OCI-LY1 (cell line): ENCODE measurements around the gene CD72.

ENCODE experiments used
- H2AFZ ChIP-seq: fragments of 200-600 bp; sonication (generic), shearing (Covaris generic); 2 replicates; pipeline ENCODE4 v1.6.0; 2014; ENCODE audit warnings: antibody characterized with exemption, mild to moderate bottlenecking, low read length
- H3F3A ChIP-seq: fragments of 200-600 bp; sonication (generic), shearing (Covaris generic); 2 replicates; pipeline ENCODE4 v1.6.0; 2014; ENCODE audit warnings: mild to moderate bottlenecking, antibody characterized with exemption, low read length, moderate library complexity; ENCODE audit not compliant: insufficient read depth
- H3K27ac ChIP-seq: fragments of 200-600 bp; sonication (generic); 2 replicates; pipeline ENCODE4 v1.5.1; 2014; ENCODE audit warnings: low read length, mixed run types, mild to moderate bottlenecking, low read depth; ENCODE audit not compliant: poor library complexity, severe bottlenecking
- H3K27me3 ChIP-seq: fragments of 200-600 bp; sonication (generic); 2 replicates; pipeline ENCODE4 v1.6.0; 2014; ENCODE audit warnings: antibody characterized with exemption, mild to moderate bottlenecking, low read length, moderate library complexity; ENCODE audit not compliant: insufficient read depth
- H3K36me3 ChIP-seq: fragments of 200-600 bp; sonication (generic); 2 replicates; pipeline ENCODE4 v1.6.1; 2014; ENCODE audit warnings: mild to moderate bottlenecking, antibody characterized with exemption, low read length, moderate library complexity, mixed read lengths; ENCODE audit not compliant: insufficient read depth
- H3K4me1 ChIP-seq: fragments of 200-600 bp; sonication (generic); 2 replicates; pipeline ENCODE4 v1.5.1; 2014; ENCODE audit warnings: mild to moderate bottlenecking, low read length, moderate library complexity; ENCODE audit not compliant: insufficient read depth, severe bottlenecking
- H3K4me2 ChIP-seq: fragments of 200-600 bp; sonication (generic), shearing (Covaris generic); 2 replicates; pipeline ENCODE4 v1.6.1; 2014; ENCODE audit warnings: low read length
- H3K4me3 ChIP-seq: fragments of 200-600 bp; sonication (generic); 2 replicates; pipeline ENCODE4 v1.5.1; 2014; ENCODE audit warnings: low read length, low read depth, mild to moderate bottlenecking, mixed read lengths; ENCODE audit not compliant: poor library complexity, severe bottlenecking
- H3K79me2 ChIP-seq: fragments of 200-600 bp; shearing (Covaris generic); 2 replicates; pipeline ENCODE4 v1.6.1; 2016; ENCODE audit warnings: mixed run types, low read length, mixed read lengths; ENCODE audit not compliant: insufficient read depth
- H3K9ac ChIP-seq: fragments of 200-600 bp; sonication (generic), shearing (Covaris generic); 2 replicates; pipeline ENCODE4 v1.6.1; 2014; ENCODE audit warnings: mild to moderate bottlenecking, low read length, mixed read lengths
- H3K9me2 ChIP-seq: fragments of 200-600 bp; sonication (generic), shearing (Covaris generic); 2 replicates; pipeline ENCODE4 v1.6.1; 2014; ENCODE audit warnings: low read depth, mild to moderate bottlenecking, low read length, mixed read lengths
- H3K9me3 ChIP-seq: fragments of 200-600 bp; shearing (Covaris generic); 2 replicates; pipeline ENCODE4 v1.6.1; 2014; ENCODE audit warnings: low read length, mixed read lengths
- H4K20me1 ChIP-seq: fragments of 200-600 bp; sonication (generic), shearing (Covaris generic); 2 replicates; pipeline ENCODE4 v1.6.0; 2016; ENCODE audit warnings: mild to moderate bottlenecking, low read length; ENCODE audit not compliant: insufficient read depth
- EZH2 ChIP-seq: fragments of 200-600 bp; sonication (generic), shearing (Covaris generic); IDR thresholded peaks from 2 replicates; pipeline ENCODE4 v1.8.0; 2017; ENCODE audit warnings: borderline replicate concordance, mixed run types, mild to moderate bottlenecking, antibody characterized with exemption, low read length, moderate library complexity, mixed read lengths
- TF ChIP-seq, protein P1 (sequence below): fragments of 200-600 bp; sonication (generic), shearing (Covaris generic); IDR thresholded peaks from 2 replicates; pipeline ENCODE4 v1.5.1; 2017; ENCODE audit warnings: mild to moderate bottlenecking, antibody characterized with exemption, low read length, moderate library complexity, mixed read lengths

CD72 gene

DNA sequence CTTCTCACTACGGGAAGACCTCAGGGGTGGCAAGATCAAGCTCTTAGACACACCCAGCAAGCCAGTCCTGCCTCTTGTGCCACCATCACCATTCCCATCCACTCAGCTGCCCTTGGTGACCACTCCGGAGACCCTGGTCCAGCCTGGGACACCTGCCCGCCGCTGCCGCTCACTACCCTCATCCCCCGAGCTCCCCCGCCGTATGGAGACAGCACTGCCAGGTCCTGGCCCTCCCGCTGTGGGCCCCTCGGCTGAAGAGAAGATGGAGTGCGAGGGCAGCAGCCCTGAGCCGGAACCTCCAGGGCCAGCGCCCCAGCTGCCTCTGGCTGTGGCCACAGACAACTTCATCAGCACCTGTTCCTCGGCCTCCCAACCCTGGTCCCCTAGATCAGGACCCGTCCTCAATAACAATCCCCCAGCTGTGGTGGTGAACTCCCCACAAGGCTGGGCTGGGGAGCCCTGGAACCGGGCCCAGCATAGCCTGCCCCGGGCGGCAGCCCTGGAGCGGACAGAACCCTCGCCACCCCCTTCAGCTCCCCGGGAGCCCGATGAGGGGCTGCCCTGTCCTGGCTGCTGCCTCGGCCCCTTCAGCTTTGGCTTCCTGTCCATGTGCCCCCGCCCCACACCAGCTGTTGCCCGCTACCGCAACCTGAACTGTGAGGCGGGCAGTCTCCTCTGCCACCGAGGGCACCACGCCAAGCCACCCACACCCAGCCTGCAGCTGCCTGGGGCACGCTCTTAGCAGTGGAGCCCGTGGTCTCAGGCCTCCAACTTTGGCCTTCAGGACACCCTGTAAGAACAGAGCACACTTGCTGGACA, 9.0 kb downstream of the CD72 start:
- H4K20me1 ChIP-seq: no peaks in the 10 kb centered on the region
- peaks cover 45% of the 10 kb centered on the region for H3K4me1 ChIP-seq
- TF ChIP-seq, protein P1, sequence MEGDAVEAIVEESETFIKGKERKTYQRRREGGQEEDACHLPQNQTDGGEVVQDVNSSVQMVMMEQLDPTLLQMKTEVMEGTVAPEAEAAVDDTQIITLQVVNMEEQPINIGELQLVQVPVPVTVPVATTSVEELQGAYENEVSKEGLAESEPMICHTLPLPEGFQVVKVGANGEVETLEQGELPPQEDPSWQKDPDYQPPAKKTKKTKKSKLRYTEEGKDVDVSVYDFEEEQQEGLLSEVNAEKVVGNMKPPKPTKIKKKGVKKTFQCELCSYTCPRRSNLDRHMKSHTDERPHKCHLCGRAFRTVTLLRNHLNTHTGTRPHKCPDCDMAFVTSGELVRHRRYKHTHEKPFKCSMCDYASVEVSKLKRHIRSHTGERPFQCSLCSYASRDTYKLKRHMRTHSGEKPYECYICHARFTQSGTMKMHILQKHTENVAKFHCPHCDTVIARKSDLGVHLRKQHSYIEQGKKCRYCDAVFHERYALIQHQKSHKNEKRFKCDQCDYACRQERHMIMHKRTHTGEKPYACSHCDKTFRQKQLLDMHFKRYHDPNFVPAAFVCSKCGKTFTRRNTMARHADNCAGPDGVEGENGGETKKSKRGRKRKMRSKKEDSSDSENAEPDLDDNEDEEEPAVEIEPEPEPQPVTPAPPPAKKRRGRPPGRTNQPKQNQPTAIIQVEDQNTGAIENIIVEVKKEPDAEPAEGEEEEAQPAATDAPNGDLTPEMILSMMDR: no peak
- no peak overlapping the region for H2AFZ ChIP-seq
- peak overlapping the region; percentile 57 for H3K4me2 ChIP-seq
- peaks cover 70% of the 10 kb centered on the region; the same call in 1 of the 2 replicates for H3K36me3 ChIP-seq
- no peaks in the 10 kb centered on the region for H3K9me2 ChIP-seq
- peaks cover 11% of the 10 kb centered on the region; the same call in 1 of the 2 replicates for H3K79me2 ChIP-seq
- H3F3A ChIP-seq: no peaks in the 10 kb centered on the region
- H3K9me3 ChIP-seq: no peaks in the 10 kb centered on the region
- no peaks in the 10 kb centered on the region for H3K27me3 ChIP-seq
- H3K27ac ChIP-seq: peak overlapping the region; percentile 92
- H3K4me3 ChIP-seq: no peak overlapping the region
- peak overlapping the region; percentile 62 for H3K9ac ChIP-seq

DNA sequence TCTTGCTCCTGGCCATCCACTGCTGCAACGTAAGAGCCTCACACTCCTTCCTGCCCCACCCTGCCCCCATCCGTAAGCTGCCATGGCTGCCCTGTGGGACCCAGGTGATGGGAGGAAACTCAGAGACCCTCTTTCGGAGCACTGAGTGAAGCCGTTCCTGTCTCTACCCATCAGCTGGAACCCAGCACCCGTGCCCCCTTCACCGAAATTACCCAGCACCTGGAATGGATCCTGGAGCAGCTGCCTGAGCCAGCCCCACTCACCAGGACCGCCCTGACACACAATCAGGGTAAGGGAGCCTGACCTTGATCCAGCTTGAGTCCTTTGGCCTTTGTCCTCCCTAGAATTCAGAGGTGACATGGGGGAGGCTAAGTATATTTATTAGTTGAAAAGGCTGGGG, 10.0 kb downstream of the CD72 start:
- no peak overlapping the region for H2AFZ ChIP-seq
- peak overlapping the region; percentile 92 for H3K27ac ChIP-seq
- H3K4me2 ChIP-seq: no peak overlapping the region
- peaks cover 11% of the 10 kb centered on the region; the same call in 1 of the 2 replicates for H3K79me2 ChIP-seq
- no peak overlapping the region for H3K9ac ChIP-seq
- H3K4me1 ChIP-seq: peaks cover 51% of the 10 kb centered on the region
- no peaks in the 10 kb centered on the region for H3K27me3 ChIP-seq
- no peak for TF ChIP-seq EZH2
- TF ChIP-seq, protein P1: no peak
- peaks cover 62% of the 10 kb centered on the region for H3K36me3 ChIP-seq
- no peak overlapping the region for H3K4me3 ChIP-seq
- H3K9me2 ChIP-seq: no peaks in the 10 kb centered on the region
- no peaks in the 10 kb centered on the region for H3K9me3 ChIP-seq
- H3F3A ChIP-seq: no peaks in the 10 kb centered on the region
- no peaks in the 10 kb centered on the region for H4K20me1 ChIP-seq

DNA sequence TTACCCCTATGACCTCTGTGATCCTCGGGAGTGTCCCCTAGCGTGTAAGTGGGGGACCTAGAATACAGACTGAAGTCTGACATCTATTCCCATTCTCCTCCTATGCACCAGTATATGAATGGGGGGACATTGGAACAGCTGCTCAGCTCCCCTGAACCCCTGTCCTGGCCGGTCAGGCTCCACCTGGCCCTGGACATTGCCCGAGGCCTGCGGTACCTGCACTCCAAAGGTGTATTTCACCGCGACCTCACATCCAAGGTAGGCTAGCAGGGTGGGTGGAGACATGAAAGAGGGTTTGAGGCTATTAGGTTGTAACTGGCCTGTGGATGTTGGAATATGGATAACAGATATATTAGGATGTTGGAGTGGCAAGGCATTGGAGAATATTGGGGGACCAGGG, 11.5 kb downstream of the CD72 start:
- H3K4me1 ChIP-seq: peaks cover 56% of the 10 kb centered on the region
- TF ChIP-seq EZH2: no peak
- TF ChIP-seq, protein P1: no peak
- H2AFZ ChIP-seq: no peak overlapping the region
- no peaks in the 10 kb centered on the region for H3K9me2 ChIP-seq
- no peak overlapping the region for H3K27ac ChIP-seq
- H3K27me3 ChIP-seq: no peaks in the 10 kb centered on the region
- H3F3A ChIP-seq: no peaks in the 10 kb centered on the region
- peak overlapping the region; percentile 87 for H3K9ac ChIP-seq
- H4K20me1 ChIP-seq: no peaks in the 10 kb centered on the region
- H3K9me3 ChIP-seq: no peaks in the 10 kb centered on the region
- peak overlapping the region; percentile 81 for H3K4me3 ChIP-seq
- peak overlapping the region; percentile 97 for H3K4me2 ChIP-seq
- H3K79me2 ChIP-seq: peaks cover 11% of the 10 kb centered on the region; the same call in 1 of the 2 replicates
- peaks cover 50% of the 10 kb centered on the region for H3K36me3 ChIP-seq
